Measurements from ENCODE around the gene IFT22.

IFT22 gene

GRCh38 chr7:101342892-101343291 lies 21.3 kb upstream of the IFT22 start:
- POLR2A ChIA-PET = no interaction called here
- no peak overlapping the region for H3K4me3 ChIP-seq (ENCODE audit: low read depth, low read length)

DNA sequence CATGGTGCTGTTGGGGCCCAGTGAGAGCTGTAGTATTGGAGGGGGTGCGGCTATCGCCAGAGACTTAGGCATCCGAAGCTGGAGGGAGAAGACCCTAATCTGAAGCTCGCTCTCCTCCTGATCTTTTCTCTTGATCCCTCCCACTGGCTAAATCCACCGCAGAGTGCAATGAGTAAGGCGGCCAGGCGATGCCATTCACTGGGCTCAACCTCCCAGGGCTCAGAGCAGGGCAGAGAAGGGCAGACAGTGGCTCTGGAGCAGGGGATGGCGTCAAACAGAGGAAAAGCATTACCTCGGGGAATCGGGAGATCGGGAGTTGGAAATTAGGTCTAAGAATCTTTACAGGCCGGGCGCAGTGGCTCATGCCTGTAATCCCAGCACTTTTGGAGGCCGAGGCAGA lies 18.8 kb upstream of the IFT22 start:
- H3K4me1 ChIP-seq (ENCODE audit: control insufficient read depth, insufficient read depth, low read length) = no peaks in the 10 kb centered on the region
- H3K36me3 ChIP-seq (ENCODE audit: control insufficient read depth in 2 of 2, insufficient read depth in 1 of 2, low read length in 2 of 2) = no peaks in the 10 kb centered on the region
- no peak overlapping the region for H3K27ac ChIP-seq (ENCODE audit: extremely low read depth, low read depth, low read length)
- ChIA-PET POLR2A (interaction anchor here (0.8 to 2.1 kb wide), 2 partner anchors 9 to 19 kb away, joined by 3 to 5 read pairs; partner anchors contain the start of gene IFT22), CTCF (interaction anchor here (1.2 kb wide), 1 partner anchor 22 kb away, joined by 3 read pairs; the partner anchor contains the start of gene COL26A1)
- H3K4me3 ChIP-seq (ENCODE audit: low read depth, low read length) = no peak overlapping the region
- TF ChIP-seq GLIS2 (tag by site-specific recombination; IDR thresholded peaks at IDR 0.05) (no peak), ZBTB17 (tag by site-specific recombination; IDR thresholded peaks at IDR 0.05) (peak; percentile 76)
- H3K9me3 ChIP-seq (ENCODE audit: control insufficient read depth, insufficient read depth, low read depth, low read length) = no peaks in the 10 kb centered on the region

More at GRCh38 chr7:101342892-101343291, 21.3 kb upstream of the IFT22 start:
- TF ChIP-seq ZFP3 (tag by site-specific recombination; IDR thresholded peaks at IDR 0.05; ENCODE audit: low read depth) = no peak
- no peak for TF ChIP-seq SP3 (tag by site-specific recombination; IDR thresholded peaks at IDR 0.05)
- no peak for TF ChIP-seq ZNF133 (tag by site-specific recombination; IDR thresholded peaks at IDR 0.05)
- TF ChIP-seq, protein P1, sequence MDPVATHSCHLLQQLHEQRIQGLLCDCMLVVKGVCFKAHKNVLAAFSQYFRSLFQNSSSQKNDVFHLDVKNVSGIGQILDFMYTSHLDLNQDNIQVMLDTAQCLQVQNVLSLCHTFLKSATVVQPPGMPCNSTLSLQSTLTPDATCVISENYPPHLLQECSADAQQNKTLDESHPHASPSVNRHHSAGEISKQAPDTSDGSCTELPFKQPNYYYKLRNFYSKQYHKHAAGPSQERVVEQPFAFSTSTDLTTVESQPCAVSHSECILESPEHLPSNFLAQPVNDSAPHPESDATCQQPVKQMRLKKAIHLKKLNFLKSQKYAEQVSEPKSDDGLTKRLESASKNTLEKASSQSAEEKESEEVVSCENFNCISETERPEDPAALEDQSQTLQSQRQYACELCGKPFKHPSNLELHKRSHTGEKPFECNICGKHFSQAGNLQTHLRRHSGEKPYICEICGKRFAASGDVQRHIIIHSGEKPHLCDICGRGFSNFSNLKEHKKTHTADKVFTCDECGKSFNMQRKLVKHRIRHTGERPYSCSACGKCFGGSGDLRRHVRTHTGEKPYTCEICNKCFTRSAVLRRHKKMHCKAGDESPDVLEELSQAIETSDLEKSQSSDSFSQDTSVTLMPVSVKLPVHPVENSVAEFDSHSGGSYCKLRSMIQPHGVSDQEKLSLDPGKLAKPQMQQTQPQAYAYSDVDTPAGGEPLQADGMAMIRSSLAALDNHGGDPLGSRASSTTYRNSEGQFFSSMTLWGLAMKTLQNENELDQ (tag by site-specific recombination; IDR thresholded peaks at IDR 0.05; ENCODE audit: low read depth) = no peak
- no peak for TF ChIP-seq ZNF514 (tag by site-specific recombination; IDR thresholded peaks at IDR 0.05)
- no peak for TF ChIP-seq ZNF37A (tag by site-specific recombination; IDR thresholded peaks at IDR 0.05)
- no peak for TF ChIP-seq ZNF624 (tag by site-specific recombination; IDR thresholded peaks at IDR 0.05)
- TF ChIP-seq ZNF248 (tag by site-specific recombination; IDR thresholded peaks at IDR 0.05) = no peak
- no peak for TF ChIP-seq REST (tag by site-specific recombination; IDR thresholded peaks at IDR 0.05)
- no peak for TF ChIP-seq ZNF670 (tag by site-specific recombination; IDR thresholded peaks at IDR 0.05; ENCODE audit: low read depth)
- TF ChIP-seq ZNF19 (tag by site-specific recombination; IDR thresholded peaks at IDR 0.05; ENCODE audit: low read depth) = no peak
- TF ChIP-seq, protein P2, sequence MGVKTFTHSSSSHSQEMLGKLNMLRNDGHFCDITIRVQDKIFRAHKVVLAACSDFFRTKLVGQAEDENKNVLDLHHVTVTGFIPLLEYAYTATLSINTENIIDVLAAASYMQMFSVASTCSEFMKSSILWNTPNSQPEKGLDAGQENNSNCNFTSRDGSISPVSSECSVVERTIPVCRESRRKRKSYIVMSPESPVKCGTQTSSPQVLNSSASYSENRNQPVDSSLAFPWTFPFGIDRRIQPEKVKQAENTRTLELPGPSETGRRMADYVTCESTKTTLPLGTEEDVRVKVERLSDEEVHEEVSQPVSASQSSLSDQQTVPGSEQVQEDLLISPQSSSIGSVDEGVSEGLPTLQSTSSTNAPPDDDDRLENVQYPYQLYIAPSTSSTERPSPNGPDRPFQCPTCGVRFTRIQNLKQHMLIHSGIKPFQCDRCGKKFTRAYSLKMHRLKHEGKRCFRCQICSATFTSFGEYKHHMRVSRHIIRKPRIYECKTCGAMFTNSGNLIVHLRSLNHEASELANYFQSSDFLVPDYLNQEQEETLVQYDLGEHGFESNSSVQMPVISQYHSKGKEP (tag by site-specific recombination; IDR thresholded peaks at IDR 0.05) = no peak
- no peak for TF ChIP-seq ZNF555 (tag by site-specific recombination; conservative IDR thresholded peaks at IDR 0.05)
- no peak for TF ChIP-seq ZXDB (tag by site-specific recombination; IDR thresholded peaks at IDR 0.05)
- no peak for TF ChIP-seq ZFP41 (tag by site-specific recombination; IDR thresholded peaks at IDR 0.05; ENCODE audit: borderline replicate concordance)
- TF ChIP-seq ZNF747 (tag by site-specific recombination; IDR thresholded peaks at IDR 0.05) = no peak
- no peak for TF ChIP-seq ZSCAN23 (tag by site-specific recombination; IDR thresholded peaks at IDR 0.05)
- no peak for TF ChIP-seq HOXA7 (CRISPR knock-in tag; IDR thresholded peaks at IDR 0.05; ENCODE audit: borderline replicate concordance)
- Histone ChIP-seq H3K36me3 (ENCODE audit: control insufficient read depth in 2 of 2, insufficient read depth in 1 of 2, low read length in 2 of 2) (no peaks in the 10 kb centered on the region), H3K27ac (ENCODE audit: extremely low read depth, low read depth, low read length) (no peak overlapping the region), H3K9me3 (ENCODE audit: control insufficient read depth, insufficient read depth, low read depth, low read length) (no peaks in the 10 kb centered on the region), H3K4me1 (ENCODE audit: control insufficient read depth, insufficient read depth, low read length) (no peaks in the 10 kb centered on the region)
- CTCF ChIA-PET = no interaction called here
